ENCODE data around the gene DIS3L2.

DIS3L2 gene

GRCh38 chr2:232219496-232219870 is 258.0 kb downstream of the DIS3L2 start:
- Histone ChIP-seq H3K79me2 (ENCODE audit: insufficient read depth, low read length) (no peaks in the 10 kb centered on the region), H3K9me2 (replicated peaks; ENCODE audit: low read depth, low read length) (no peaks in the 10 kb centered on the region), H3K4me2 (ENCODE audit: low read depth, low read length, poor library complexity, severe bottlenecking) (peak overlapping the region; percentile 56), H3F3A (ENCODE audit: low read depth) (no peaks in the 10 kb centered on the region), H3K4me1 (ENCODE audit: insufficient read depth, low read length, poor library complexity, severe bottlenecking) (peaks cover 19% of the 10 kb centered on the region), H3K36me3 (ENCODE audit: insufficient read depth, low read length) (peaks cover 4% of the 10 kb centered on the region; the same call in 1 of the 2 replicates), H3K4me3 (ENCODE audit: low read length, poor library complexity, severe bottlenecking) (peak overlapping the region; percentile 23), H3K9ac (ENCODE audit: low read depth, low read length, poor library complexity, severe bottlenecking) (no peak overlapping the region), H3K27me3 (ENCODE audit: insufficient read depth, low read length, poor library complexity, severe bottlenecking) (no peaks in the 10 kb centered on the region), H2AFZ (ENCODE audit: low read length) (no peak overlapping the region), H4K20me1 (ENCODE audit: insufficient read depth, low read length, poor library complexity, severe bottlenecking) (no peaks in the 10 kb centered on the region), H3K9me3 (ENCODE audit: insufficient read depth, low read depth, low read length) (no peaks in the 10 kb centered on the region)
- no peak for TF ChIP-seq EZH2phosphoT487 (IDR thresholded peaks at IDR 0.05; ENCODE audit: borderline replicate concordance)
- TF ChIP-seq CTCF (conservative IDR thresholded peaks at IDR 0.05; ENCODE audit: low read length) = no peak

GRCh38 chr2:232219932-232220331 is 258.4 kb downstream of the DIS3L2 start:
- no peaks in the 10 kb centered on the region for H3F3A ChIP-seq (ENCODE audit: low read depth)
- H3K9me3 ChIP-seq (ENCODE audit: insufficient read depth, low read depth, low read length) = no peaks in the 10 kb centered on the region
- no peak for TF ChIP-seq CTCF (conservative IDR thresholded peaks at IDR 0.05; ENCODE audit: low read length)
- no peak for TF ChIP-seq EZH2phosphoT487 (IDR thresholded peaks at IDR 0.05; ENCODE audit: borderline replicate concordance)
- H3K4me1 ChIP-seq (ENCODE audit: insufficient read depth, low read length, poor library complexity, severe bottlenecking) = peaks cover 19% of the 10 kb centered on the region
- H4K20me1 ChIP-seq (ENCODE audit: insufficient read depth, low read length, poor library complexity, severe bottlenecking) = no peaks in the 10 kb centered on the region
- no peak overlapping the region for H2AFZ ChIP-seq (ENCODE audit: low read length)
- H3K36me3 ChIP-seq (ENCODE audit: insufficient read depth, low read length) = peaks cover 4% of the 10 kb centered on the region; the same call in 1 of the 2 replicates
- H3K4me3 ChIP-seq (ENCODE audit: low read length, poor library complexity, severe bottlenecking) = no peak overlapping the region
- H3K9me2 ChIP-seq (replicated peaks; ENCODE audit: low read depth, low read length) = no peaks in the 10 kb centered on the region
- peak overlapping the region; percentile 56 for H3K4me2 ChIP-seq (ENCODE audit: low read depth, low read length, poor library complexity, severe bottlenecking)
- H3K79me2 ChIP-seq (ENCODE audit: insufficient read depth, low read length) = no peaks in the 10 kb centered on the region
- no peak overlapping the region for H3K9ac ChIP-seq (ENCODE audit: low read depth, low read length, poor library complexity, severe bottlenecking)
- H3K27me3 ChIP-seq (ENCODE audit: insufficient read depth, low read length, poor library complexity, severe bottlenecking) = no peaks in the 10 kb centered on the region

- H3K9me3 ChIP-seq (ENCODE audit: insufficient read depth, low read depth, low read length) = no peaks in the 10 kb centered on the region
Observed at GRCh38 chr2:232225429-232225828, 263.9 kb downstream of the DIS3L2 start.

More at GRCh38 chr2:232225429-232225828, 263.9 kb downstream of the DIS3L2 start:
- no peak overlapping the region for H3K9ac ChIP-seq (ENCODE audit: low read depth, low read length, poor library complexity, severe bottlenecking)
- H3K4me2 ChIP-seq (ENCODE audit: low read depth, low read length, poor library complexity, severe bottlenecking) = no peak overlapping the region
- H3K4me3 ChIP-seq (ENCODE audit: low read length, poor library complexity, severe bottlenecking) = no peak overlapping the region
- no peaks in the 10 kb centered on the region for H3K79me2 ChIP-seq (ENCODE audit: insufficient read depth, low read length)
- H3K36me3 ChIP-seq (ENCODE audit: insufficient read depth, low read length) = peaks cover 4% of the 10 kb centered on the region; the same call in 1 of the 2 replicates
- no peaks in the 10 kb centered on the region for H4K20me1 ChIP-seq (ENCODE audit: insufficient read depth, low read length, poor library complexity, severe bottlenecking)
- no peak for TF ChIP-seq EZH2phosphoT487 (IDR thresholded peaks at IDR 0.05; ENCODE audit: borderline replicate concordance)
- TF ChIP-seq CTCF (conservative IDR thresholded peaks at IDR 0.05; ENCODE audit: low read length) = no peak
- no peaks in the 10 kb centered on the region for H3K9me2 ChIP-seq (replicated peaks; ENCODE audit: low read depth, low read length)
- H3K27me3 ChIP-seq (ENCODE audit: insufficient read depth, low read length, poor library complexity, severe bottlenecking) = no peaks in the 10 kb centered on the region
- no peak overlapping the region for H2AFZ ChIP-seq (ENCODE audit: low read length)
- peaks cover 3% of the 10 kb centered on the region for H3K4me1 ChIP-seq (ENCODE audit: insufficient read depth, low read length, poor library complexity, severe bottlenecking)
- no peaks in the 10 kb centered on the region for H3F3A ChIP-seq (ENCODE audit: low read depth)
